ENCODE data around the gene GAS6.

DNA sequence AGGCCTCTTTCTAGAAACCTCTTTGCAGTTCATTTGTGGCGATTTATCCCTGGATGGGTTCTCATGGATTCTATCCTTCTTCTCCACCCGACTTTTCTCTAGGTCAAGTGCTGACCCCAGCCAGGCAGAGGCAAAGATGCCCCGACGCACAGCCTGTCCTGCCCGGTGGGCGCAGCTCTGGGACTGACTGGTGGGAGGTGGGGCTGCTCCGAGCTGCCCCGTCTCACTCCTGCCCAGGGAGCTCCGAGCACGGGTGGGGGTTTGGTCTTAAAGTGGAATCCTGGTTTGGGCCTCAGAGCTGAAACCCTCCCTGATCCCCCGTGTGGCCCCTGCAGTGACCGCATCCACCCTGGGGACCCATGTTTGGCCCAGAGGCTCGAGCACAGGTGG is 44.5 kb downstream of the GAS6 start:
- TF ChIP-seq ZNF280D (tag by site-specific recombination; IDR thresholded peaks at IDR 0.05) = no peak
- no peak for TF ChIP-seq BCL11A (tag by site-specific recombination; IDR thresholded peaks at IDR 0.05; ENCODE audit: low read depth)

Data from HEK293 (cell line).